Stimulated activated CD4-positive, alpha-beta T cell treated with anti-CD3 and anti-CD28 coated beads, Interleukin-1b, Interleukin-23, amount 100 ng/mL, for 24 hours (primary cell): Measurements from ENCODE around the gene ACACB.

Source experiments
- DNase-seq, 4 experiments: peaks; one replicate each; pipeline ENCODE4 v3.0.0-alpha.2; 2020; ENCODE audit warnings: low read depth in 4 of 4, low spot score in 1 of 4

ACACB gene

DNA sequence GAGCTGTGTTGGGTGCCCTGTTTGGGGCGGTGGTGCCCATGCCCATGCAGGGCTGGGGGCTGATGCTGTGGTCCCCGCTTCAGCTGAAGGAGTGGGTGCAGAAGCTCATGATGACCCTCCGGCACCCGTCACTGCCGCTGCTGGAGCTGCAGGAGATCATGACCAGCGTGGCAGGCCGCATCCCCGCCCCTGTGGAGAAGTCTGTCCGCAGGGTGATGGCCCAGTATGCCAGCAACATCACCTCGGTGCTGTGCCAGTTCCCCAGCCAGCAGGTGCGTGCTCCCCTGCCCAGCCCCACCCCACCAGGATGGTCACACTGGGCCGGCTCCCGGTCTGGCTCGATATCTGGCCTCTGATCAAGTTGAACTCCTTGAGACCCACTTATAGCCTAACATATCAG lies 92.7 kb downstream of the ACACB start:
- DNase-seq: no peak

DNA sequence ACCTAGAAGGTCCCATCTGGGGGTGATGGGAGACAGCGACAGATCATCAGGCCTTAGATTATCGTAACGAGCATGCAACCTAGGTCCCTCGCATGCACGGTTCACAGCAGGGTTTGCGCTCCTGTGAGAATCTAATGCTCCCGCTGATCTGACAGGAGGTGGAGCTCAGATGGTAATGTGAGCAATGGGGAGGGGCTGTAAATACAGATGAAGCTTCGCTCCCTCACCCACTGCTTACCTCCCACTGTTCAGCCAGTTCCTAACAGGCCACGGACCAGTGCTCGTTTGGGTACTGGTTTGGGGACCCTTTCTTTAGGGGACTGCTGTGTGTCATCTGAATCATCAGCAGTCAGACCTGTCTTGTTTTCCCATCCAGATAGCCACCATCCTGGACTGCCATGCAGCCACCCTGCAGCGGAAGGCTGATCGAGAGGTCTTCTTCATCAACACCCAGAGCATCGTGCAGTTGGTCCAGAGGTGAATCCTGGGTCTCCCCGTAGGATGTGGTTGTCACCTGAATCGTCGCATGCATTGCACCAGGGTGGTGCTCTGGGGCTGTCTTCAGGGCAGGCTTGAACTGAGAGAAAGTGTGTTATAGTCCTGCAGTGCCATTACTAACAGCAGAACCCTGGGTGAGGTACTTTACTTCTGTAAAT lies 96.2 kb downstream of the ACACB start:
- no peak for DNase-seq

DNA sequence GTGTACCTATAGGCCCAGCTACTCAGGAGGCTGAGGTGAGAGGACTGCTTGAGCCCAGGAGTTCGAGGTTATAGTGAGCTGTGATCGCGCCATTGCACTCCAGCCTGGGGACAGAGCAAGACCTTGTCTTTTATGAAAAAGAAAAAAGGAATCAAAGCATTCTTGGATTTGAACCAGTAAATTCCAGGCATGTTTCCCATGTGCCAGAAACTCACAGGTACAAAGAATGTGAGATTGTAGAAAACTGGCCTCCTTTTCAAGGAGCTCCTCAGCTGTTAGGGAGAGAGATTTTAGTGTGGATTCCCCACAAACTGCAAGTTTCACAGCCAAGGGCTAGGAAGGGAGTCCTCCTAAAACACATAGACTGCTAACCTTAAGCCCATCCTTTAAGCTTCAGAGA lies 97.7 kb downstream of the ACACB start:
- DNase-seq: no peak

GRCh38 chr12:109218996-109219395 lies 102.6 kb downstream of the ACACB start:
- no peak for DNase-seq

GRCh38 chr12:109219938-109220337 lies 103.6 kb downstream of the ACACB start:
- no peak for DNase-seq

GRCh38 chr12:109221277-109221931 lies 105.0 kb downstream of the ACACB start:
- no peak for DNase-seq

- no peak for DNase-seq
These were observed 105.7 kb downstream of the ACACB start for GRCh38 chr12:109222062-109222461.

DNA sequence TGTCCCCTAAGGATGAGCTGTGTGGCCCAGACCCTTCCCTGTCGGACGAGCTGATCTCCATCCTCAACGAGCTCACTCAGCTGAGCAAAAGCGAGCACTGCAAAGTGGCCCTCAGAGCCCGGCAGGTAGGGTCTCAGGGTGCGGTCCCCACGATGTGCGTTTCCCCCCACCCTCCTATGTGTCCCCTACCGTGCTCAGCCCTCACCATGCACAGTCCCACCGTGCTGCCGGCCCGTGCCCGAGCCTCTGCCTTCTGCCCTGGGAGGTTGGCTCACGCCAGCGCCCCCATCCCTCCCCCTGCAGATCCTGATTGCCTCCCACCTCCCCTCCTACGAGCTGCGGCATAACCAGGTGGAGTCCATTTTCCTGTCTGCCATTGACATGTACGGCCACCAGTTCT lies 106.1 kb downstream of the ACACB start:
- DNase-seq: no peak

DNA sequence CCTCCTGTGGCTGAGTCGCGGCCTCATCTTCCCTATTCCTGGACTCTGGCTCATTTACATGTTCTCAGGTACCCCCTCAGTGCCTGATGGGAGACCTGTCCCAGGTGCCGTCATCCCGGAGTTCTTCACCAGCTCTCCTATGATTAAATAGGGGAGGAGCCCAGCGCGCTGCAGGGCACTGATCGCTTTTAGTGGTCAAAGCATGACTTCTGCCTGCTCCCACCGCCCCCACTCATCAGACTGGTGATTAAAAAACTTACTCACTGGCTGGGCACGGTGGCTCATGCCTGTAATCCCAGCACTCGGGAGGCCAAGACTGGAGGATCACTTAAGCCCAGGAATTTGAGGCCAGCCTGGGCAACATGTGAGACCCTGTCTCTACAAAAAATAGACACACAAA lies 106.8 kb downstream of the ACACB start:
- no peak for DNase-seq

GRCh38 chr12:109223868-109224267 lies 107.5 kb downstream of the ACACB start:
- DNase-seq: no peak

GRCh38 chr12:109228664-109229063 lies 112.3 kb downstream of the ACACB start:
- DNase-seq: no peak

DNA sequence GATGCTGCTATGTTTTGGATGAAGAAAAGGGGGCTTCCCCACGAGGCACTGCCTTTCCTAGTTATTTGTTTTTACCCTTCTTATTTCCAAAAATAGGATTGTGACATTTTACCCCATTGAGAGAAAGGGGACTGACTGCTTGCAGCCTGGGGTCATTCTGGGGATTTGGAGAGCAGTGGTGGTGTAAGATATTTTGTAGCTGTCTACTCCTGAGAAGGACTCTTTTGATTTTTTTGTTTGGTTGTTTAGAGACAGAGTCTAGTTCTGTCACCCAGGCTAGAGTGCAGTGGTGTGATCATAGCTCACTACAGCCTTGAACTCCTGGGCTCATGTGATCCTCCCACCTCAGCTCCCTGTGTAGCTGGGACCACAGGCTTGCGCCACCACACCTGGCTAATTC lies 113.8 kb downstream of the ACACB start:
- DNase-seq: no peak

- DNase-seq: no peak
These were observed 116.3 kb downstream of the ACACB start for GRCh38 chr12:109232731-109233130.

DNA sequence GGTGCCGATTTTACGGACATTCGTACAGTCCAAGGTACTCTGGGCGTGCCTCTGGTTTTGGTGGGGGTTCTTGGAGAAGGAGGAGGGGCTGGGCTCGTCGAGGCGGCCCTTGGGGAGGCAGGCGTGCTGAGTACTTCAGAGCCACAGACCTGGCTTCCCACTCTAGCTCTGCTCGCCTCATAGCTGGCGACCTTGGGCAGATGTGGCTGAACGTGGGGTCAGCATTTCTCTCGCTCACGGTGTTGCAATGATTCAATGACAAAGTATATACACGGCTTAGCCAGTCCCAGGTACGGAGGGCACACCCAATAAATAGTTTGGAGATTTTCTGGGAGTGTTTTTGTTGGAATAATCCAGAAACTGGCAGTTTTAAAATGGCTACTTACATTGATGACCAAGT lies 117.6 kb downstream of the ACACB start:
- no peak for DNase-seq

- DNase-seq: no peak
These were observed 119.9 kb downstream of the ACACB start for GRCh38 chr12:109236257-109236656.

GRCh38 chr12:109239179-109239578 lies 122.8 kb downstream of the ACACB start:
- no peak for DNase-seq

DNA sequence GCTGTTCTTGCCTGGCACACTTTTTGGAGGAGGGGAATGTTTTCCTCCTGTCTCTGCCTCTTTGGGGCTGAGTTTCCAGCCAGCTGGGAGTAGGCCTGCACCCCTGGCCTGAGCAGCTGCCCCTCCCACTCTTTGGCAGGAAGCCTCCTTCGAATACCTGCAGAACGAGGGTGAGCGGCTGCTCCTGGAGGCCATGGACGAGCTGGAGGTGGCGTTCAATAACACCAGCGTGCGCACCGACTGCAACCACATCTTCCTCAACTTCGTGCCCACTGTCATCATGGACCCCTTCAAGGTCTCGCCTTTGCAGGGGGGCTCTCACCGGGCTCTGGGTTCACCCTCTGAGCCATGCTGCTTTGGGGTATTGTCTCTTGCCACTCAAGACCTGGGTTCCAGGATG lies 123.3 kb downstream of the ACACB start:
- DNase-seq: no peak

DNA sequence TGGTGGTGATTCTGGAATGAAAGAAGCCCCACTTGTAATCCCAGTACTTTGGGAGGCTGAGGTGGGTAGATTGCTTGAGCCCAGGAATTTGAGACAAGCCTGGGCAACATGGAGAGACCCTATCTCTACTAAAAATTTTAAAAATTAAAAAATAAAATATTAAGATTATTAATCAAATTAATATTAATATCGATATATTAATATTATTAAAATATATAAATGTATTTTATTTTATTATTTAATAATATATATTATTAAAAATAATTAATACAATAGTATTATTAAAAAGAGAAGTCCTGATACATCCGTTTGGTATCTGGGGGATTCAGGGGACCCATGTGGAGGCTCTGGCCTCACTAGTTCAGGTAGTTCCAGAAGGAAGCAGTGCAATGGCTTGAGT lies 124.0 kb downstream of the ACACB start:
- DNase-seq: no peak

- no peak for DNase-seq
These were observed 125.5 kb downstream of the ACACB start for GRCh38 chr12:109241936-109242335.

GRCh38 chr12:109244073-109244472 lies 127.7 kb downstream of the ACACB start:
- no peak for DNase-seq

GRCh38 chr12:109246221-109246620 lies 129.8 kb downstream of the ACACB start:
- no peak for DNase-seq

DNA sequence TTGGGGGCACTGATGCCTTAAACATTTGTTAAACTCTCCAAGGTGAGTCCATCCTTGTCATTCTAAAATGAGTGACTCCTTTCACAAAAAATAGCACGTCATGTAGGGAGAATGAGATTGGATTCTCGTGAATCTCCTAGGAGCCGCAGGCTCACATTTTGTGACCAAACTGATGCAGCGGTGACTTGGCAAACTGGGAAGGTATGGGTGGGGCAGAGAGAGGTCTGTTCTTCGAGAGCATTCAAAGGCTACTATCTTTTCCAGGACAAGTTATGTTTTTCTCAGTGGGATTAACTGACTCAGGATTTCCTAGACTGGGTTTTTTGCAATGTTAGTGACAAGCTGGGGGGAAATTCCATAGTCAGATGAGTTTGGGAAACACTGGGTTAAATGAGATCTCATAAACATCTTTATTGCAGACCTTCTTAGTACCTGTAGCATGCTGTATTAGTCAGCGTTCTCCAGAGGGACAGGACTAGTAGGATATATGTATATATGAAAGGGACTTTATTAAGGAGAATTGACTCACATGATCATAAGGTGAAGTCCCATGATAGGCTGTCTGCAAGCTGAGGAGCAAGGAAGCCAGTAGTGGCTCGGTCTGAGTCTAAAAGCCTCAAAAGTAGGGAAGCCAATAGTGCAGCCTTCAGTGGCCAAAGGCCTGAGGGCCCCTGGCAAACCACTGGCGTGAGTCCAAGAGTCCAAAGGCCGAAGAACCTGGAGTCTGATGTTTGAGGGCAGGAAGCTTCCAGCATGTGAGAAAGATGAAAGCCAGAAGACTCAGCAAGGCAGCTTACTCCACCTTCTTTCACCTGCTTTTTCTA lies 131.7 kb downstream of the ACACB start:
- DNase-seq: no peak
